ENCODE data around the gene WDR90. TPM values are rescaled to one million over a fixed set of nuclear protein-coding genes. Genes with fewer than 3 reads are reported as not detected.

Gene WDR90
- total RNA-seq, 1 donor from 2014 or later, result 21.2 TPM

DNA sequence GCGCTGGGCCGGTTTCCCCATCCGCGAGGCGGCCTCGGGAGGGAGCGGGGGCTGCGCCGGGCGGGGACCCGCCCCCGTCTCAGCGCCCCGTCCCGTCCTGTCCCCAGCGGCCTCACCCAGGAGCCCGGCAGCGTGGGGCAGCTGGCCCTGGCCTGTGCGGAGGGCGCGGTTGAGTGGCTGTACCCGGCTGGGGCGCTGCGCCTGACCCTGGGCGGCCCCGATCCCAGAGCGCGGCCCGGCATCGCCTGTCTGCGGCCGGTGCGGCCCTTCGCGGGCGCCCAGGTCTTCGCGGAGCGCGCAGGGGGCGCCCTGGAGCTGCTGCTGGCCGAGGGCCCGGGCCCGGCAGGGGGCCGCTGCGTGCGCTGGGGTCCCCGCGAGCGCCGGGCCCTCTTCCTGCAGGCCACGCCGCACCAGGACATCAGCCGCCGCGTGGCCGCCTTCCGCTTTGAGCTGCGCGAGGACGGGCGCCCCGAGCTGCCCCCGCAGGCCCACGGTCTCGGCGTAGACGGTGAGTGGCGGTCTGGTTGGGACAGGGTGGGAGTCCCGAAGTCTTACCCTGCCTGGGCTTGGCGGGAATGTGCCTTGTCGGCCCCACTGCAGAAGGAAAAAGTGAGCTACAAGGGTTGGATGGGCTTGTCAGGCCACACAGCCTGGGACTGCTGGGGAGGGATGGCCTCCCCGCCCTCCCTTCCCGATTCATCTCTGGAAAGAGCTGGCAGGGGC is 66.5 kb downstream of the WDR90 start:
- no peak for FAIRE-seq
- H3K9ac ChIP-seq (ENCODE audit: low read length), result peak overlapping the region; percentile 52

DNA sequence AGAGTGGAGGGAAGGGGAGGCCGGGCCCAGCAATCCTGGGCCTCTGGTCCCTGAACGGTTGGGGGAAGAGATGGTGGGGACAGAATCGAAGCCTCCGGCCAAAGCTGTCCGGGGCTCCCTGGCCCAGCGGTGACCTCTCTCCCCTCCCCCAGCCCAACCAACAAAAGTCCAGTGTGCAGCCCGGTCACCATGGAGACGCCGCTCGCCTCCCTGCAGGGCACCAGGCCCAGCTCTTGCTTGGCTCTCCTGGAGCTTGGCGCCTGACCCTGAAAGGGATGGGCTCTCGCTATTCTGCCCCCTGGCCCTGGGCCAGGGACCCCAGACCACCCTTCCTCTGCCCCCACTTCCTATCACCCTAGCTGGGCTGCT is 67.0 kb downstream of the WDR90 start:
- no peak overlapping the region for H3K27ac Mint-ChIP-seq (ENCODE audit: unreplicated experiment)
- FAIRE-seq (no peak), DNase-seq (ENCODE audit: low read depth) (peak; percentile 29)
- peaks cover 37% of the 10 kb centered on the region for H4K20me1 ChIP-seq (ENCODE audit: insufficient read depth, low read length)
- no peak overlapping the region for H3K27ac ChIP-seq (ENCODE audit: low read depth, low read length)
- peak overlapping the region; percentile 90 for H3K4me2 ChIP-seq (ENCODE audit: low read length)
- H3K9ac ChIP-seq (ENCODE audit: low read length), result peak overlapping the region; percentile 52
- H3K9me3 ChIP-seq (ENCODE audit: insufficient read depth, low read depth, low read length), result no peaks in the 10 kb centered on the region
- no peaks in the 10 kb centered on the region for H3K27me3 Mint-ChIP-seq (ENCODE audit: low read depth, unreplicated experiment)
- TF ChIP-seq, protein P1, sequence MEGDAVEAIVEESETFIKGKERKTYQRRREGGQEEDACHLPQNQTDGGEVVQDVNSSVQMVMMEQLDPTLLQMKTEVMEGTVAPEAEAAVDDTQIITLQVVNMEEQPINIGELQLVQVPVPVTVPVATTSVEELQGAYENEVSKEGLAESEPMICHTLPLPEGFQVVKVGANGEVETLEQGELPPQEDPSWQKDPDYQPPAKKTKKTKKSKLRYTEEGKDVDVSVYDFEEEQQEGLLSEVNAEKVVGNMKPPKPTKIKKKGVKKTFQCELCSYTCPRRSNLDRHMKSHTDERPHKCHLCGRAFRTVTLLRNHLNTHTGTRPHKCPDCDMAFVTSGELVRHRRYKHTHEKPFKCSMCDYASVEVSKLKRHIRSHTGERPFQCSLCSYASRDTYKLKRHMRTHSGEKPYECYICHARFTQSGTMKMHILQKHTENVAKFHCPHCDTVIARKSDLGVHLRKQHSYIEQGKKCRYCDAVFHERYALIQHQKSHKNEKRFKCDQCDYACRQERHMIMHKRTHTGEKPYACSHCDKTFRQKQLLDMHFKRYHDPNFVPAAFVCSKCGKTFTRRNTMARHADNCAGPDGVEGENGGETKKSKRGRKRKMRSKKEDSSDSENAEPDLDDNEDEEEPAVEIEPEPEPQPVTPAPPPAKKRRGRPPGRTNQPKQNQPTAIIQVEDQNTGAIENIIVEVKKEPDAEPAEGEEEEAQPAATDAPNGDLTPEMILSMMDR (IDR thresholded peaks at IDR 0.05; ENCODE audit: insufficient read depth, low read depth, low read length), result no peak
- no peak for TF ChIP-seq EZH2 (IDR thresholded peaks at IDR 0.05; ENCODE audit: insufficient read depth, low read length)
- H3K27me3 ChIP-seq (ENCODE audit: insufficient read depth, low read length), result no peaks in the 10 kb centered on the region
- peaks cover 6% of the 10 kb centered on the region for H3K4me1 Mint-ChIP-seq (ENCODE audit: low read depth, unreplicated experiment)
- no peaks in the 10 kb centered on the region for H3K9me3 Mint-ChIP-seq (ENCODE audit: unreplicated experiment)
- H3K4me3 ChIP-seq (ENCODE audit: insufficient read depth, low read depth, low read length), result peak overlapping the region; percentile 54
- H3K4me3 Mint-ChIP-seq (ENCODE audit: unreplicated experiment), result peak overlapping the region; percentile 80
- no peaks in the 10 kb centered on the region for H3K36me3 Mint-ChIP-seq (ENCODE audit: low read depth, unreplicated experiment)
- peaks cover 29% of the 10 kb centered on the region for H3K4me1 ChIP-seq (ENCODE audit: insufficient read depth, low read length)
- peak overlapping the region; percentile 60 for H2AFZ ChIP-seq (ENCODE audit: low read depth, low read length)
- no peaks in the 10 kb centered on the region for H3K36me3 ChIP-seq (ENCODE audit: insufficient read depth, low read length)
- peaks cover 7% of the 10 kb centered on the region for H3K79me2 ChIP-seq (ENCODE audit: insufficient read depth, low read length)

More for the DNA sequence above, 66.5 kb downstream of the WDR90 start:
- Histone ChIP-seq H3K27ac (ENCODE audit: low read depth, low read length) (no peak overlapping the region), H2AFZ (ENCODE audit: low read depth, low read length) (peak overlapping the region; percentile 60), H3K79me2 (ENCODE audit: insufficient read depth, low read length) (peaks cover 7% of the 10 kb centered on the region), H3K4me2 (ENCODE audit: low read length) (peak overlapping the region; percentile 90), H3K4me1 (ENCODE audit: insufficient read depth, low read length) (peaks cover 29% of the 10 kb centered on the region), H4K20me1 (ENCODE audit: insufficient read depth, low read length) (peaks cover 37% of the 10 kb centered on the region), H3K9me3 (ENCODE audit: insufficient read depth, low read depth, low read length) (no peaks in the 10 kb centered on the region), H3K4me3 (ENCODE audit: insufficient read depth, low read depth, low read length) (peak overlapping the region; percentile 54), H3K27me3 (ENCODE audit: insufficient read depth, low read length) (no peaks in the 10 kb centered on the region), H3K36me3 (ENCODE audit: insufficient read depth, low read length) (no peaks in the 10 kb centered on the region)
- H3K36me3 Mint-ChIP-seq (ENCODE audit: low read depth, unreplicated experiment), result no peaks in the 10 kb centered on the region
- peak overlapping the region; percentile 80 for H3K4me3 Mint-ChIP-seq (ENCODE audit: unreplicated experiment)
- no peak overlapping the region for H3K27ac Mint-ChIP-seq (ENCODE audit: unreplicated experiment)
- no peak for DNase-seq (ENCODE audit: low read depth)
- H3K27me3 Mint-ChIP-seq (ENCODE audit: low read depth, unreplicated experiment), result no peaks in the 10 kb centered on the region
- TF ChIP-seq, protein P1 (IDR thresholded peaks at IDR 0.05; ENCODE audit: insufficient read depth, low read depth, low read length), result no peak
- no peak for TF ChIP-seq EZH2 (IDR thresholded peaks at IDR 0.05; ENCODE audit: insufficient read depth, low read length)
- no peaks in the 10 kb centered on the region for H3K9me3 Mint-ChIP-seq (ENCODE audit: unreplicated experiment)
- peaks cover 7% of the 10 kb centered on the region for H3K4me1 Mint-ChIP-seq (ENCODE audit: low read depth, unreplicated experiment)

DNA sequence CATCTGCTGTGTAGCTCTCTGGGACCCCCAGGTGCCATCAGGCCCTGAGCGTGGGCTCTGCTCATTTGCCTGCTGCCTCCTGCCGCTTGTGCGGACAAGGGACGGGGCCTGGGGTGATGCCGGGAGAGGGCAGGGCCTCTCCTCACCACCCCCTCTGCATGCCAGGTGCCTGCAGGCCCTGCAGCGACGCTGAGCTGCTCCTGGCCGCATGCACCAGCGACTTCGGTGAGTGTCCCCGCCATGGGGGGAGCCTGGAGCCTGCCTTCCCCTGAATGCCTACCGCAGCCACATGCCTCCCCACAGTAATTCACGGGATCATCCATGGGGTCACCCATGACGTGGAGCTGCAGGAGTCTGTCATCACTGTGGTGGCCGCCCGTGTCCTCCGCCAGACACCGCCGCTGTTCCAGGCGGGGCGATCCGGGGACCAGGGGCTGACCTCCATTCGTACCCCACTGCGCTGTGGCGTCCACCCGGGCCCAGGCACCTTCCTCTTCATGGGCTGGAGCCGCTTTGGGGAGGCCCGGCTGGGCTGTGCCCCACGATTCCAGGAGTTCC is 67.7 kb downstream of the WDR90 start:
- Histone ChIP-seq H3K4me2 (ENCODE audit: low read length) (peak overlapping the region; percentile 90), H3K79me2 (ENCODE audit: insufficient read depth, low read length) (peaks cover 7% of the 10 kb centered on the region), H3K36me3 (ENCODE audit: insufficient read depth, low read length) (no peaks in the 10 kb centered on the region), H3K4me3 (ENCODE audit: insufficient read depth, low read depth, low read length) (no peak overlapping the region), H3K9ac (ENCODE audit: low read length) (no peak overlapping the region), H4K20me1 (ENCODE audit: insufficient read depth, low read length) (peaks cover 41% of the 10 kb centered on the region), H3K9me3 (ENCODE audit: insufficient read depth, low read depth, low read length) (no peaks in the 10 kb centered on the region), H3K27me3 (ENCODE audit: insufficient read depth, low read length) (no peaks in the 10 kb centered on the region), H3K4me1 (ENCODE audit: insufficient read depth, low read length) (peaks cover 35% of the 10 kb centered on the region), H3K27ac (ENCODE audit: low read depth, low read length) (no peak overlapping the region), H2AFZ (ENCODE audit: low read depth, low read length) (no peak overlapping the region)
- H3K4me1 Mint-ChIP-seq (ENCODE audit: low read depth, unreplicated experiment), result peaks cover 5% of the 10 kb centered on the region
- H3K9me3 Mint-ChIP-seq (ENCODE audit: unreplicated experiment), result no peaks in the 10 kb centered on the region
- H3K27ac Mint-ChIP-seq (ENCODE audit: unreplicated experiment), result no peak overlapping the region
- no peaks in the 10 kb centered on the region for H3K27me3 Mint-ChIP-seq (ENCODE audit: low read depth, unreplicated experiment)
- H3K4me3 Mint-ChIP-seq (ENCODE audit: unreplicated experiment), result peak overlapping the region; percentile 80
- no peaks in the 10 kb centered on the region for H3K36me3 Mint-ChIP-seq (ENCODE audit: low read depth, unreplicated experiment)
- DNase-seq (ENCODE audit: low read depth), result no peak
- TF ChIP-seq, protein P1 (IDR thresholded peaks at IDR 0.05; ENCODE audit: insufficient read depth, low read depth, low read length), result no peak
- no peak for TF ChIP-seq EZH2 (IDR thresholded peaks at IDR 0.05; ENCODE audit: insufficient read depth, low read length)
- no peak for FAIRE-seq
